GM21526 (cell line): ENCODE results near the gene SEMA5A.
A peak's percentile ranks its signal among the peaks of the same experiment; 100 is the strongest.

Source experiments
- ATAC-seq: cut with Tn5 transposase; IDR thresholded peaks from one replicate; pipeline ENCODE4 v1.9.1; 2021; ENCODE audit warnings: moderate library complexity; ENCODE audit not compliant: unreplicated experiment, low FRiP score

SEMA5A gene

GRCh38 chr5:9239626-9240025 is 306.2 kb downstream of the SEMA5A start:
- no peak for ATAC-seq

GRCh38 chr5:9239071-9239470 is 306.8 kb downstream of the SEMA5A start:
- ATAC-seq, result no peak

GRCh38 chr5:9233712-9234111 is 312.2 kb downstream of the SEMA5A start:
- no peak for ATAC-seq

- ATAC-seq, result no peak
These were observed 312.8 kb downstream of the SEMA5A start for GRCh38 chr5:9233035-9233434.

GRCh38 chr5:9231842-9232241 is 314.0 kb downstream of the SEMA5A start:
- no peak for ATAC-seq

- no peak for ATAC-seq
These were observed 315.5 kb downstream of the SEMA5A start for GRCh38 chr5:9230355-9230754.

- no peak for ATAC-seq
These were observed 319.8 kb downstream of the SEMA5A start for GRCh38 chr5:9226016-9226536.

- no peak for ATAC-seq
These were observed 323.6 kb downstream of the SEMA5A start for GRCh38 chr5:9222054-9222976.

GRCh38 chr5:9218358-9218757 is 327.5 kb downstream of the SEMA5A start:
- ATAC-seq, result no peak

- no peak for ATAC-seq
These were observed 333.3 kb downstream of the SEMA5A start for GRCh38 chr5:9212605-9213004.

GRCh38 chr5:9209846-9210492 is 335.9 kb downstream of the SEMA5A start:
- ATAC-seq, result no peak

- peak; percentile 83 for ATAC-seq
These were observed 338.0 kb downstream of the SEMA5A start for GRCh38 chr5:9207817-9208418.

- no peak for ATAC-seq
These were observed 343.2 kb downstream of the SEMA5A start for GRCh38 chr5:9202636-9203035.

GRCh38 chr5:9201761-9202160 is 344.1 kb downstream of the SEMA5A start:
- no peak for ATAC-seq

- ATAC-seq, result no peak
These were observed 344.9 kb downstream of the SEMA5A start for GRCh38 chr5:9201011-9201410.

- ATAC-seq, result no peak
These were observed 347.5 kb downstream of the SEMA5A start for GRCh38 chr5:9198394-9198793.

GRCh38 chr5:9197881-9198260 is 348.0 kb downstream of the SEMA5A start:
- peak; percentile 90 for ATAC-seq

GRCh38 chr5:9196403-9197227 is 349.3 kb downstream of the SEMA5A start:
- no peak for ATAC-seq

- no peak for ATAC-seq
These were observed 351.4 kb downstream of the SEMA5A start for GRCh38 chr5:9194509-9194908.

GRCh38 chr5:9192266-9192665 is 353.6 kb downstream of the SEMA5A start:
- no peak for ATAC-seq
